Measurements from ENCODE around the gene C22orf39.

DNA sequence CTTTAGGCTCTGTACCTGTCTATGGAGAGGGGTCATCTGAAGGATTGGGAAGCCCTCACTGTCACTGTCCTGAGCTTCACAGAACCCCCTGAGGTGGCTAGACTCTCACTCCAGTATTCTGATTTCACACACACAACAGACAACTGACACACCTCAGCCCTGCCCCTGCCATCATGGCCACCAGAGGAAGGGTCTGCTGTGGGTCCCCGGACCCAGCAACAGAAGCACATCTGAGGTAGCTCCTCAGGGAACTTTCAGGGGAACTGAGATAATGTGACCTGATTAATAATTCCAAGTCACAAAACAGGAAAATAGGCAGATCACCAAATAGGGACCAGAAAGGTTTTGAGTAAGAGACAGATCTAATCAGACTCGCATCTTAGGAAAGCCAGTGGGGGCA is 7.5 kb upstream of the C22orf39 start:
- TF ChIP-seq CTCF (IDR thresholded peaks at IDR 0.05) (no peak), EP300 (IDR thresholded peaks at IDR 0.05) (no peak)

All from ovary (tissue), 3 donors.